Measurements from ENCODE around the gene PROC. TPM values are rescaled to one million over a fixed set of nuclear protein-coding genes. Genes with fewer than 3 reads are reported as not detected.

PROC gene
- not detected for total RNA-seq

DNA sequence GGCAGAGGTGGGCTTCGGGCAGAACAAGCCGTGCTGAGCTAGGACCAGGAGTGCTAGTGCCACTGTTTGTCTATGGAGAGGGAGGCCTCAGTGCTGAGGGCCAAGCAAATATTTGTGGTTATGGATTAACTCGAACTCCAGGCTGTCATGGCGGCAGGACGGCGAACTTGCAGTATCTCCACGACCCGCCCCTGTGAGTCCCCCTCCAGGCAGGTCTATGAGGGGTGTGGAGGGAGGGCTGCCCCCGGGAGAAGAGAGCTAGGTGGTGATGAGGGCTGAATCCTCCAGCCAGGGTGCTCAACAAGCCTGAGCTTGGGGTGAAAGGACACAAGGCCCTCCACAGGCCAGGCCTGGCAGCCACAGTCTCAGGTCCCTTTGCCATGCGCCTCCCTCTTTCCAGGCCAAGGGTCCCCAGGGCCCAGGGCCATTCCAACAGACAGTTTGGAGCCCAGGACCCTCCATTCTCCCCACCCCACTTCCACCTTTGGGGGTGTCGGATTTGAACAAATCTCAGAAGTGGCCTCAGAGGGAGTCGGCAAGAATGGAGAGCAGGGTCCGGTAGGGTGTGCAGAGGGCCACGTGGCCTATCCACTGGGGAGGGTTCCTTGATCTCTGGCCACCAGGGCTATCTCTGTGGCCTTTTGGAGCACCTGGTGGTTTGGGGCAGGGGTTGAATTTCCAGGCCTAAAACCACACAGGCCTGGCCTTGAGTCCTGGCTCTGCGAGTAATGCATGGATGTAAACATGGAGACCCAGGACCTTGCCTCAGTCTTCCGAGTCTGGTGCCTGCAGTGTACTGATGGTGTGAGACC lies at the start of gene PROC:
PROC (plus strand) TSS at position 128 of the 812 bp plus-strand sequence. CDS start 1,516 bp downstream, outside the sequence.
- no peaks in the 10 kb centered on the region for H3K9me3 Mint-ChIP-seq
- POLR2A ChIA-PET = interaction anchor here (0.8 kb wide), 1 partner anchor 30 kb away, joined by 3 read pairs; no protein-coding TSS in a partner anchor
- ATAC-seq (ENCODE audit: low read depth) (no peak), DNase-seq (no peak)
- peaks cover 26% of the 10 kb centered on the region for H3K27me3 Mint-ChIP-seq
- H3K27ac Mint-ChIP-seq = no peak within 1 kb of the TSS
- no peak within 1 kb of the TSS for H3K4me3 Mint-ChIP-seq
- H3K4me1 Mint-ChIP-seq = peaks cover 13% of the 10 kb centered on the region
- no peaks in the 10 kb centered on the region for H3K36me3 Mint-ChIP-seq

DNA sequence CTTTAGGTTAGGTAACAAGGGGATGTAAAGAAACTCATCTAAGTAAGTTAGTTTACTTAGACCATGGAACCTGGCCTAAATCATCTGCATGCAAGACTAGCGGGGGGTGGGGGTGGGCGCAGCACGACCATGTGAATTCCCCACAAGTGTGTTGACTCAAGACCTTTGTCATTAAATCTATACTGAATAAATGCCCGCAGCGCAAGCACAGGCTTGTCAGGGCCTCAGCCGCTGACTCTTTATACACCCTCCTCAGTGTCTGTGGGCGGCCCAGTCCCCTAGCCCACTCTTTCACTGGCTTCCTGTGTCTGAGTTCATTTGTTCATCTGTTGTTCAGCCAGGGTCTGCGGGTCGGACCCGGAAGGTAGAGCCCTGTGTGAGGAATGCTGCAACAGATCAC lies 48.2 kb upstream of the PROC start:
- H3K4me3 Mint-ChIP-seq = no peak overlapping the region
- H3K4me1 Mint-ChIP-seq = peaks cover 13% of the 10 kb centered on the region
- no peaks in the 10 kb centered on the region for H3K27me3 Mint-ChIP-seq
- H3K9me3 Mint-ChIP-seq = peaks cover 24% of the 10 kb centered on the region
- DNase-seq (no peak), ATAC-seq (ENCODE audit: low read depth) (no peak)
- POLR2A ChIA-PET = no interaction called here
- peaks cover 38% of the 10 kb centered on the region for H3K36me3 Mint-ChIP-seq
- no peak overlapping the region for H3K27ac Mint-ChIP-seq

DNA sequence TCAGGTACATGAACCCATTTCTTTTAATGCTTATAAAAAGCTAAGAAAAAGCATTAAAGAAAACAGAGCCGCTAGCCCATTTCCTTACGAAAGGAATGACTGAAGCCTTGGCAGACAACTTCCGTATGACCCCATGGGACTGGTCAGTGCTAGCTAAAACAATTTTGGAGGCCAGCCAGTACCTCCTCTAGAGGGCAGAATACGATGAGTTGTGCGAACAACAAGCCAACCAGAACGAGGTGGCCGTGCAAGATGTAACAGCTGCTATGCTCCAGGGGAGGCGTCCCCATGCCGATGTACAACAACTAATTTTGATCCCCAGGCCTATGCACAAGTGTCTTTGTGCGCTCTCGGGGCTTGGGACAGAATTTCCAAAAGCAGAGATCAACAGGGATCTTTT lies 47.2 kb upstream of the PROC start:
- ATAC-seq (ENCODE audit: low read depth) = no peak
- Mint-ChIP-seq H3K4me3 (no peak overlapping the region), H3K27ac (no peak overlapping the region), H3K27me3 (no peaks in the 10 kb centered on the region), H3K9me3 (peaks cover 29% of the 10 kb centered on the region), H3K36me3 (peaks cover 44% of the 10 kb centered on the region), H3K4me1 (peaks cover 5% of the 10 kb centered on the region)
- POLR2A ChIA-PET = no interaction called here
- no peak for DNase-seq

GRCh38 chr2:127373362-127374083 lies 44.7 kb upstream of the PROC start:
- POLR2A ChIA-PET = no interaction called here
- peaks cover 29% of the 10 kb centered on the region for H3K9me3 Mint-ChIP-seq
- ATAC-seq (ENCODE audit: low read depth) (no peak), DNase-seq (no peak)
- no peak overlapping the region for H3K27ac Mint-ChIP-seq
- H3K36me3 Mint-ChIP-seq = peaks cover 52% of the 10 kb centered on the region
- H3K4me1 Mint-ChIP-seq = peaks cover 7% of the 10 kb centered on the region
- no peaks in the 10 kb centered on the region for H3K27me3 Mint-ChIP-seq
- no peak overlapping the region for H3K4me3 Mint-ChIP-seq

DNA sequence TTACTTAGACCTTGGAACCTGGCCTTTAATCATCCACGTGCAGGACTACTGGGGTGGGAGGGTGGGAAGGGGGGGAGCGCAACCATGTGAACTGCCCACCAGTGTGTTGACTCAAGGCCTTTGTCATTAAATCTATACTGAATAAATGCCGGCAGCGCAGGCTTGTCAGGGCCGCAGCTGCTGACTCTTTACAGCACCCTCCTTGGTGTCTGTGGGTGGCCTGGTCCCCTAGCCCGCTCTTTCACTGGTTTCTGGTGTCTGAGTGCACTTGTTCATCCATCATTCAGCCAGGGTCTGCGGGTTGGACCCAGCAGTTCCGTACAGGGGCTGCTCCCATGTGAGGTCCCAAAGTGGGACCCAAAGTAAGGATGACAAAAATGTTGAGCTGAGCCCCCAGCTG lies 42.0 kb upstream of the PROC start:
- H3K36me3 Mint-ChIP-seq = peaks cover 39% of the 10 kb centered on the region
- no peak for DNase-seq
- peaks cover 10% of the 10 kb centered on the region for H3K4me1 Mint-ChIP-seq
- no peak overlapping the region for H3K27ac Mint-ChIP-seq
- no peaks in the 10 kb centered on the region for H3K27me3 Mint-ChIP-seq
- no peak overlapping the region for H3K4me3 Mint-ChIP-seq
- POLR2A ChIA-PET = no interaction called here
- no peak for ATAC-seq (ENCODE audit: low read depth)
- peaks cover 22% of the 10 kb centered on the region for H3K9me3 Mint-ChIP-seq

DNA sequence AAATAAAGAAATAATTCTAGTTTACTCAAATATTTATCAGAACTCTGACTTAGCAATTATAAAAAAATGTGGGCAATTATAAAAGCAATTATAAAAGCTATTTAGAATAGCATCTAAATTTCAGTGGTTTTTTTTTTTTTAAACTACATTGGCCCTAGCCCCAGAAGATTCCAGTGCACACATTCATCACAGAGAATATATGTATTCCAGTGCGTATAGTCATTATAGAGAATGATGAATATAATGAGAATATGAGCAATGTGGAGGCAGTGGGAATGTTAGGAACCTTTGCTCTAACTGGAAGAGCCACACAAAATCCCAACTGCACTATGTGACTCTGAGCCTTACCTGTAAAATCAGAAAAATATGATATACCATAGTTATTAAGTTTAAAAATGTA lies 41.0 kb upstream of the PROC start:
- DNase-seq (no peak), ATAC-seq (ENCODE audit: low read depth) (no peak)
- Mint-ChIP-seq H3K4me1 (peaks cover 11% of the 10 kb centered on the region), H3K4me3 (no peak overlapping the region), H3K27me3 (no peaks in the 10 kb centered on the region), H3K36me3 (peaks cover 32% of the 10 kb centered on the region), H3K9me3 (peaks cover 16% of the 10 kb centered on the region), H3K27ac (no peak overlapping the region)
- POLR2A ChIA-PET = interaction anchor here (1.4 to 1.8 kb wide), 2 partner anchors 10 to 84 kb away, joined by 3 to 5 read pairs; partner anchors contain the start of gene ERCC3

- Mint-ChIP-seq H3K27ac (no peak overlapping the region), H3K36me3 (peaks cover 25% of the 10 kb centered on the region), H3K4me1 (peaks cover 18% of the 10 kb centered on the region), H3K27me3 (no peaks in the 10 kb centered on the region), H3K4me3 (no peak overlapping the region), H3K9me3 (peaks cover 6% of the 10 kb centered on the region)
- POLR2A ChIA-PET = interaction anchor here (0.6 to 1.8 kb wide), 5 partner anchors 8 to 231 kb away, joined by 3 to 5 read pairs (median 3); partner anchors contain the start of gene IWS1
- ATAC-seq (ENCODE audit: low read depth) (no peak), DNase-seq (no peak)
Observed at GRCh38 chr2:127378720-127379119, 39.5 kb upstream of the PROC start.

DNA sequence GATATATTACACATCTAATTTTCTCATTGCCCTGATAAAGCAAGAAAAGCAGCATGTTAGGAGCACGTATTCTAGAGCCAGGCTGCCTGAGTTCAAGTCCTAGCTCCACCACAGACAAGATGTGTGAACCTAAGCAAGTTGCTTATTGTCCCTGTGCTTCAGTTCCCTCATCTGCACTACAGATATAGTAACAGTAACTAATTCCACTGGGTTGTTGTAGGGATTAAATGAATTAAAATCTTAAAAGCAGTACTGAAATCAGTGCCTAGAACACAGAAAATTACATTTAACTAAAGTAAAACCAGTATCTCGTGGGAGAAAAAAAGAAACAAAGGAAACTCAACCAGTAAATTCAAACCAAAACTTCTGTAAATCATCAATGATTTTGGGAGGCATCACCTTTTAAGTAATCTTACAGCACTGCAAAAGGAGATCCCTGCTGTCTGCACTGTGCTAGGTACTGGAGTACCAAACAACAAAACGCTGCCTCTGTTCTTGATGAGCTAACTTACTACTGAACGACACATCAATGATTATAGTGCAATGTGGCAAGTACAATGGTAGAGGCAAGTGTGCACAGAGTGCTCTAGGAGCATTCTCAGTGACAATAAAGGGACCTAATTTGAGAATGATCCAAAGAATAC lies 38.4 kb upstream of the PROC start:
- POLR2A ChIA-PET = no interaction called here
- H3K4me3 Mint-ChIP-seq = no peak overlapping the region
- peaks cover 22% of the 10 kb centered on the region for H3K4me1 Mint-ChIP-seq
- H3K27me3 Mint-ChIP-seq = no peaks in the 10 kb centered on the region
- no peak for ATAC-seq (ENCODE audit: low read depth)
- no peak overlapping the region for H3K27ac Mint-ChIP-seq
- H3K36me3 Mint-ChIP-seq = peaks cover 25% of the 10 kb centered on the region
- no peak for DNase-seq
- H3K9me3 Mint-ChIP-seq = peaks cover 5% of the 10 kb centered on the region

DNA sequence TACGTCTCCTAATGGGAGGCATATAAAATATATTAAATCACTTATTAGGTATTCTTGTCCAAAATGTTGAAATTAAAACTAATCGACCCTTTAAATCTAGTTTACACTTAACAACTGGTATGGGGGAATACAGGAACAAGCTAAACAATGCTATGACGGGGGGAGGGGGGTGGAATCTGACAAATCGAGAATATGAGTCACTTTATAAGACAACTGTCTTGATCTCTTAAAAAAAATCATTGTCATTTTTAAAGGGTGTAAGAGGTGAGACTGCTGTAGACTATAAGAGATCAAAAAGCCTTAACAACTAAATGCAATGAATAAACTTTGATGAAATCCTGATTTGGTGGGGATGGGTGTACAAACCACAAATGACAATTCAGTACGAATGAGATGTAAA lies 36.5 kb upstream of the PROC start:
- Mint-ChIP-seq H3K9me3 (no peaks in the 10 kb centered on the region), H3K4me1 (peaks cover 39% of the 10 kb centered on the region), H3K4me3 (no peak overlapping the region), H3K27ac (no peak overlapping the region), H3K27me3 (no peaks in the 10 kb centered on the region), H3K36me3 (peaks cover 18% of the 10 kb centered on the region)
- no peak for ATAC-seq (ENCODE audit: low read depth)
- DNase-seq = no peak
- POLR2A ChIA-PET = interaction anchor here (0.6 kb wide), 1 partner anchor 101 kb away, joined by 3 read pairs; no protein-coding TSS in a partner anchor

DNA sequence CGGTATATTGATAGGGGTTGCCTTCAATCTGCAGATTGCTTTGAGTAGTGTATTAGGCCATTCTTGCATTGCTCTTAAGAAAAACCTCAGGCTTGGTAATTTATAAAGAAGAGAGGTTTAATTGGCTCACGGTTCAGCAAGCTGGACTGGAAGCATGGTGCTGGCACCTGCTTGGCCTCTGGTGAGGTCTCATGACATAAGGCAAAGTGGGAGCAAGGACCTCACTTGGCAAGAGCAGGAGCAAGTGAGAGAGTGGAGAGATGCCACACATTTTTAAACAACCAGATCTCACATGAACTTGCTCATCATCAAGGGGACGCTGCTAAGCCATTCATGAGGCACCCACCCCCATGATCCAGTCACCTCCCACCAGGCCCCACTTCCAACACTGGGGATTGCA lies 35.4 kb upstream of the PROC start:
- Mint-ChIP-seq H3K9me3 (no peaks in the 10 kb centered on the region), H3K36me3 (peaks cover 16% of the 10 kb centered on the region), H3K4me1 (peaks cover 37% of the 10 kb centered on the region), H3K27ac (no peak overlapping the region), H3K27me3 (no peaks in the 10 kb centered on the region), H3K4me3 (no peak overlapping the region)
- no peak for ATAC-seq (ENCODE audit: low read depth)
- POLR2A ChIA-PET = no interaction called here
- DNase-seq = no peak

DNA sequence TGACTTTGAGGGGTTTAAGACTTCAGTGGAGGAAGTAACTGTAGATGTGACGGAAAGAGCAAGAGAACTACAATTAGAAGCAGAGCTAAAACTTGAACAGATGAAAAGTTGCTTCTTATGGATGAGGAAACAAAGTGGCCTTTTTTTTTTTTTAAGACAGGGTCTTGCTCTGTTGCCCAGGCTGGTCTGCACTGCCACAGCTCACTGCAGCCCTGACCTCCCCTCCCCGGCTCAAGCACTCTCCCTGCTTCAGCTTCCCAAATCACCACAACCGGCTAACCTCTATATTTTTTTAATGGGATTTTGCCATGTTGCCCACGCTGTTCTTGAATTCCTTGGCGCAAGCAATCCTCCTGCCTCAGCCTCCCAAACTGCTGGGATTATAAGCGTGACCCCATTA lies 33.7 kb upstream of the PROC start:
- Mint-ChIP-seq H3K9me3 (no peaks in the 10 kb centered on the region), H3K4me3 (no peak overlapping the region), H3K27ac (no peak overlapping the region), H3K4me1 (peaks cover 49% of the 10 kb centered on the region), H3K27me3 (no peaks in the 10 kb centered on the region), H3K36me3 (peaks cover 14% of the 10 kb centered on the region)
- ATAC-seq (ENCODE audit: low read depth) = no peak
- POLR2A ChIA-PET = interaction anchor here (0.6 kb wide), 1 partner anchor 34 kb away, joined by 4 read pairs; no protein-coding TSS in a partner anchor
- no peak for DNase-seq

DNA sequence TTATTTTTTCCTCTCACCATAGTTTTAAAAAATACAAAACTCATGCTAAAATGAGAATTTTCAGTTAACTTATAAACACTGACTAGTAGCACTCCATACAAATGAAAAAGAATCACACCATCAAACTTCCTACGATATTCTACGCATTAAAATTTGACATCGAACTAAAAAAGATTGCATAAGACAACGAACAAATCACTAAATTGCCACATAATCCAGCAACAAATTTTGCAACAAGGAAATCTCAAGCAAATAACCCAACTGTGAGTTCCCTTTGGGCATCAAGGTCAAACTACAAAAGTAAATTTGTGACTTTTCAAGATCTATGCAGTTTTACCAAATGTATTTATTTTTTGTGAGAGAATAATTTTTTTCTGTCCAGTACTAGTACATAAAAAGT lies 32.0 kb upstream of the PROC start:
- no peaks in the 10 kb centered on the region for H3K27me3 Mint-ChIP-seq
- DNase-seq (no peak), ATAC-seq (ENCODE audit: low read depth) (no peak)
- peaks cover 56% of the 10 kb centered on the region for H3K4me1 Mint-ChIP-seq
- peak overlapping the region; percentile 77 for H3K27ac Mint-ChIP-seq
- POLR2A ChIA-PET = interaction anchor here (1.5 kb wide), 1 partner anchor 92 kb away, joined by 4 read pairs; the partner anchor contains the start of gene ERCC3
- H3K4me3 Mint-ChIP-seq = peak overlapping the region; percentile 92
- H3K9me3 Mint-ChIP-seq = no peaks in the 10 kb centered on the region
- H3K36me3 Mint-ChIP-seq = peaks cover 18% of the 10 kb centered on the region
